Middle frontal gyrus (tissue), 1 donor: Measurements from ENCODE around the gene C22orf39.
"Not testable (repeated sequence)": the region's sequence is repeated elsewhere in the genome, so short reads cannot be mapped to it uniquely, and the experiment has no call there.

Experiments
- DNase-seq: peaks from one replicate; pipeline ENCODE4 v3.0.0-alpha.2; 2015; ENCODE audit warnings: low spot score; ENCODE audit errors: extremely low spot score

Gene C22orf39

GRCh38 chr22:19454156-19454555 lies 6.6 kb upstream of the C22orf39 start:
- DNase-seq, result no peak

GRCh38 chr22:19453718-19454117 lies 6.2 kb upstream of the C22orf39 start:
- DNase-seq, result no peak

- no peak for DNase-seq
Measured at GRCh38 chr22:19451570-19451969, 4.1 kb upstream of the C22orf39 start.

- DNase-seq, result no peak
Measured at GRCh38 chr22:19450363-19451175, 3.1 kb upstream of the C22orf39 start.

DNA sequence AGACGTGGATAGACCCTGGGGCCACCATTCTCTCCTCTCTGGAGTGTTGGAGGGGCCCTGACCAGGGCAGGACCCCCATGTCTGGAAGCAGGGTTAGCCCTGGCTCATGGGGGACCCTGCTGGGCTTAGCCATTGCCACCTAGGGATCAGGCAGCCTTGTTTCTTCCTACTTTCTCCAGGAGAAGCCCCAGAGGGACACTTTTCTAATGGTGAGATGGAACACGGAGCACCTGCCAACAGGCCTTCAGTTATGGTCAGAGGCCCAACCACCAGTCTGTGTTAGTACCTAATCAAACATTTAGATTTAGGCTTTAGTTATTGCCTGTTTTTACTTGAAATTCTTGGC lies 1.9 kb upstream of the C22orf39 start:
- no peak for DNase-seq

DNA sequence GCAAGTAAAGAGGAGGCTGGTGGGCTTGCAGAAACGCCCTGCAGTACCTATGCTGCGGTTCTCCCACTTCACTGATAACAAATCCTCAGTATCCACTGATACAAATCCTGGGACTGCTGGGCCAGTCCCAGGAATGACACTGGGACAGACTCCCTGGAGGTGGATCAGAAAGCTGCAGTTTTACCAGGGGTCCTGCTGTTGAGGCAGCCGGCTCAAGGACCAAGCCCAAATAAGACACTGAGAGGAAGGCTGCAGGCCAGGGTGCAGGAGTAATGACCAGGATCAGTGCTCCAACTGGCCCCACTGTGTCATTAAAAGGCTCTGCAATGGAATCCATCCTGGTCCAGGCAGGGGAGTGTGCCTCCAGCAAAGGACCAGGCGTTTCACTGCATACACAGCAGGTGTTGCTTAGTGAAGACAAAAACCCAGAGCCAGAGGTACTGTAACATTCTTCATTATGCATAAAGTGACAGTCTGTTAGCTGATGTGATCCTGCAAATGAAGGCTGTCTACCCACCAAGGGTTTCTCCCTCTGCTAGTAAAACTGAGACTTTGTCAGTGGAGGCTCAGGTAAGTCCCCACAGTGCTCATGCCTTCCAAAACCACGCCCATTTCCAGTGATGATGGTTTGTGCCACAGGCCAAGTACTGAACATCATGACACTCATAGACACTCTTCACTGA lies 1.4 kb upstream of the C22orf39 start:
- no peak for DNase-seq

DNA sequence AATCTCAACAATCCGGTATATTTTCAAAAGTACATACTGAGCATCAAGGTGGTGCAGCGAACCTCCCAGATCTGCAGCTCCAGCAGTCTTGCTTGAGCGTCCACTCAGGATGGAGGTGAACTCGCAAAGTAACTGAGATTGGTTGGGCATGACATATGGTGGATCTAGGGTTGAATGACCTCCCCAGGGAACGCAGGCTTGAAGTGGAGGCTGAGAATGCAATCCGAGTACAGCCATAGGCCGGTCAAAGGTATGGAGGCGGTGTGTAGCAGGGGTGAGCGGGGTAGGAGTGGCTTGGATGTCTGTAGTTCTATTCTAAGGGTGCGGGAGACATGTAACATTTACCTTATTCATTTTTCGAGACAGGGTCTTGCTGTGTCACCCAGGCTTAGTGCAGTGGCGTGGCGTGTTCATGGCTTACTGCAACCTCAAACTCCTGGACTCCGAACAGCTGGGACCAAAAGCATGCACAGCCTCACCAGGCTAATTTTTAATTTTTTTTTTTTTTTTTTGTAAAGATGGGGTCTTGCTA lies 631 bp upstream of the C22orf39 start:
- no peak for DNase-seq

GRCh38 chr22:19446603-19447329 lies 745 bp downstream of the C22orf39 start:
- DNase-seq, result no peak

GRCh38 chr22:19445279-19445982 lies 2.1 kb downstream of the C22orf39 start:
- not testable (repeated sequence) for DNase-seq

DNA sequence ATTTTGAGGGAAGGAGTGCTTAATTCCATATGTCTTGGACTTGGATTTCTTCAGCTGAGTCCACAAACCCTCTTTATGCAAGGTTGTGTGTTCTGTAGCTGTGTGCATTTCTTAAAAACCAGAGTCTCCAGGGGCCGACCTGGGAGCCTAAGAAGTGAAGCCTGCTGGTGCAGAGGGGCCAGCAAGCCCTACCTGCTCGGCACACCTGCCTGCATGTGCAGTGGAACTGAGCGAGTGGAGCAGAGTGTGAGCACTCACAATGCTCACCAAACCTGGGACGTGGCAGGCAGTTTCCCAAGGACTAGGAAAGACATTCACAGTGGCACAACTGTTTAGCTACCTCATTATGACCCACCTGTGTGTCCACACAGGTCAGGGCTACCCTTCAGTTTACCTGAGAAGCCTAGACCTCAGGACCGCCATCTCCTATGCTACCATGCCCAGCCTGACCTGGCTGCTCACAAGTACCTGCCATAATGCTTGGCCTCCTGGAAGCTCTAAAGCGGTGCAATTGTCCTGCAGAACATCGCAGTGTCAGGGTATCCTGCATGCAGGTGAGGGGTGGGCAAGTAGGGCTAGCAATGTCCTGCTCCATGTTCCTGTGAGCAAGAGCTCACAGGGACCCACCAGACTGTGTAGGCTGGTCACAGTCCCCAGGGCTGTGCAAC lies 3.8 kb downstream of the C22orf39 start:
- no peak for DNase-seq

DNA sequence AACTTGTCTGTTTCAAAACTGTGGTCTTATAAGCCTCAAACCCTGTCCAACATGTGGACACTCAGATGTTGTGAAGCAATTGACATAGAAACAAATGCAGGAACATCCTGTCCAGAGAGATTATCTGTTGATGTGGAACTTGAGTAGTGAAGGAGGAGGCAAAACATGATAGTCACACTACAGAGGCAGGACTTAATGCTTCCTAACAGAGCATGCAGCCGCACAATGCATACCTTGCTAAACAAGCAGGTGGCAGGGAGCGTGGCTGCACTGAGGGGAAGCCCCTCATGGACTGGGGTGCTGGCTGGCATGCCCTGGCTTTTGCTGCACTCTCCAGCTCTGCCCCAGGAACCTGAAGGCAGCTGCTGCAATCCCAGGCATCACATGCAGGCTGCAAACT lies 5.3 kb downstream of the C22orf39 start:
- DNase-seq, result no peak

GRCh38 chr22:19440411-19441195 lies 6.9 kb downstream of the C22orf39 start:
- DNase-seq, result no peak

DNA sequence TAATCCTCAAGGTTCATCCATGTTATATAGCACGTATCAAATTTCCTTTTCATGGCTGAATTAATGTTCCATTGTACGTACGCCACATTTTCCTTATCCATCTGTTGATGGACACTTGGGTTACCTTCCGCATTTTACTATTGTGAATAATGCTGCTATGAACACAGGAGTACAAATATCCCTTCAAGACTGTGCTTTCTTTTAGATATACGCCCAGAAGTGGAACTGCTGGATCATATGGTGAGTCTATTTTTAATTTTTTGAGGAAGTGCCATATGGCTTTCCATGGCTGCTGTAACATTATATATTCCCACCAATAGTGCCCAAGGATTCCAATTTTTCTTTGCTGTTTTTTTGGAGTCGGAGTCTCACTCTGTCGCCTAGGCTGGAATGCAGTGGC lies 9.2 kb downstream of the C22orf39 start:
- no peak for DNase-seq

DNA sequence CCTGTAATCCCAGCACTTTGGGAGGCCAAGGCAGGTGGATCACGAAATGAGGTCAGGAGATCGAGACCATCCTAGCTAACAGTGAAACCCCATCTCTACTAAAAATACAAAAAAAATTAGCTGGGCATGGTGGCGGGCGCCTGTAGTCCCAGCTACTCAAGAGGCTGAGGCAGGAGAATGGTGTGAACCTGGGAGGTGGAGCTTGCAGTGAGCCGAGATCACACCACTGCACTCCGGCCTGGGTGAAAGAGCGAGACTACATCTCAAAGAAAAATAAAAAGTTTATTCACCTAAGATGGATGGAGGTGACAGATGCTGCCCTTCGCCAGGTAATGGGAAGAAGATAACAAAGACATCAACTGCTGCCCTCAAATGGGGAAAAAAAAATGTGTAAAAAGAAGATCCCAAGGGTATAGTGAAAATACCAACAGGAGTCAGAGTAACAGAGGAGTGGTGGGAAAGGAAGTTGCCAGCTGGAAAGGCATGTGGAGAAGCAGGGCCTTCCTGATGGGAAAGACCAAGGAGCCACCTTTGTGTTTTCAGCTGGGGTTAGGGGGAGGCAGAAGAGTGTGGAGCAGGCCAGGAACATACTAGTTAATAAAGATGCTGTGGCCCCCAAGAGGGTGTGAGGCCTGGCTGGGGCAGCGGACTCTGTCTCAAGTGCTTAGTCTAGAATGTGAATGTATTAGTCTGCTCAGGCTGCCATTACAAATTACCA lies 10.9 kb downstream of the C22orf39 start:
- not testable (repeated sequence) for DNase-seq

GRCh38 chr22:19434829-19435580 lies 12.5 kb downstream of the C22orf39 start:
- DNase-seq, result no peak

DNA sequence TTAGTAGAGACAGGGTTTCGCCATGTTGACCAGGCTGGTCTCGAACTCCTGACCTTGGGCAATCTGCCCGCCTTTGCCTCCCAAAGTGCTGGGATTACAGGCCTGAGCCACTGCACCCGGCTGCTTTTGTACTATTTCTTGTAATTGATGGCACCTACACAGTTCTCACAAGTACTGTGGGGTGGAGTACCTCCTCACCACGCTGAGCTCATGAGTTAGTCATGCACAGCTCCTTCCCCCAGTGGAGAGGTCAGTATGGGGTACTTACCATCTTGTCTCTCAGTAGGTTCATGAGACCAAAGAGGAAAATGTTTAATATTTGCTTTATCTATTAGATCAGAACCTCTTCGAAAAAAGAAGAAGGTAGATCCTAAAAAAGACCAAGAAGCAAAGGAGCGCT lies 13.1 kb downstream of the C22orf39 start:
- DNase-seq, result no peak

- DNase-seq, result peak; percentile 93
Measured at GRCh38 chr22:19432133-19432851, 15.2 kb downstream of the C22orf39 start, which contains the start of gene MRPL40. Gene MRPL40 (plus strand): TSS chr22:19432545. CDS start chr22:19432555, 10 bp downstream.

DNA sequence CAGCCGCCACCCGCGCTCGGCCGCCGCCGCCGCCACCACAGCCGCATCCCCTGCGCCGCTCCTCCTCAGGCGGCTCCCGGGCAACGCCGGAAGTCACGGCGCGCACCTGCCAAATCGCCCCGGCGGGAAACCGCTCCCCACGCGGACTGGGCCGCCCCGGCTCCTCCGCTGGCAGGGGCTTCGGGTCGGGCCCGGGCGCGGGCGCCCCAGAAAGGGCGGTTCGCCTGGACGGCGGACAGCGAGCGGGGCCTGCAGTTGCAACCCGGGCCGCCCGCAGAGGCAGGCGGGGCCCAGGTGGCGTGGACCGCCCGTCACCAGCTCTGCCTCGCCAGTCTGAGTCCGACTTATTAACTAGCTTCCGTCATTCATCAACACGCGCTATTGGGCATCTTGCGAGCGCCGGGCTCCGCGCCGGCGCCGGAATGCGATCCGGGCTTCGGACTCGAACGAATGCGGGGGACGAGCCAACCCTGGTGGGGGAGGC lies 15.8 kb downstream of the C22orf39 start, which contains the start of gene HIRA:
Gene HIRA, minus strand, starts transcription at position 85 of the 484 bp plus-strand sequence. CDS start 257 bp downstream, outside the sequence.
- peak; percentile 61 for DNase-seq
